Endothelial cell of umbilical vein (primary cell): Measurements from ENCODE around the gene AHRR. TPM values are rescaled to one million over a fixed set of nuclear protein-coding genes. Genes with fewer than 3 reads are reported as not detected.
"Not testable (repeated sequence)": the region's sequence is repeated elsewhere in the genome, so short reads cannot be mapped to it uniquely, and the experiment has no call there.

Source experiments
- BruUV-seq: library from RNA; stranded (reverse); fragments of 400-500 nt; replicated peaks from 2 replicates; lab custom pipeline; 2021; lab: Mats Ljungman, UMichigan
- CTCF ChIA-PET: fragments of 300-600, 350-600 bp; sonication (Branson Sonifier 250); formaldehyde crosslinking; loops from one replicate; lab custom pipeline; 2021; ENCODE audit warnings: antibody characterized with exemption, inconsistent platforms; lab: Charles Lee
- POLR2A ChIA-PET: fragments of 300-600, 350-600 bp; sonication (Branson Sonifier 250); formaldehyde crosslinking; loops from one replicate; lab custom pipeline; 2021; ENCODE audit warnings: antibody characterized with exemption, inconsistent platforms; lab: Charles Lee
- DNase-seq: peaks from one replicate; pipeline ENCODE4 v3.0.0-alpha.2; 2011; ENCODE audit warnings: low read depth, low spot score
- FAIRE-seq: peaks from 2 replicates; lab custom pipeline; 2011; peaks lifted over from hg19 to GRCh38; lab: Jason Lieb, UNC
- H2AFZ ChIP-seq: 2 replicates; pipeline ENCODE4 v1.6.0; 2012; ENCODE audit warnings: low read depth, low read length, control low read depth, inconsistent platforms
- H3K27ac ChIP-seq: 2 replicates; pipeline ENCODE4 v1.5.1; 2011; ENCODE audit warnings: low read depth, mild to moderate bottlenecking, control low read depth, low read length, moderate library complexity; ENCODE audit not compliant: insufficient read depth
- H3K27me3 ChIP-seq, 2 experiments: 2 replicates each; pipeline versions ENCODE4 v1.6.0 to v1.6.1; 2011; ENCODE audit warnings: low read length in 2 of 2, mixed read lengths in 1 of 2; ENCODE audit not compliant: control insufficient read depth in 2 of 2, insufficient read depth in 2 of 2
- H3K36me3 ChIP-seq, 2 experiments: 2 replicates in 1 of 2; 3 replicates in 1 of 2; pipeline ENCODE4 v1.5.1; 2011; ENCODE audit warnings: low read length in 2 of 2, mild to moderate bottlenecking in 1 of 2, moderate library complexity in 1 of 2; ENCODE audit not compliant: control insufficient read depth in 2 of 2, insufficient read depth in 2 of 2; ENCODE audit errors: extremely low read depth in 1 of 2
- H3K4me1 ChIP-seq: 3 replicates; pipeline ENCODE4 v1.5.1; 2011; ENCODE audit warnings: mild to moderate bottlenecking, low read length; ENCODE audit not compliant: control insufficient read depth, insufficient read depth; ENCODE audit errors: extremely low read depth
- H3K4me2 ChIP-seq: 2 replicates; pipeline ENCODE4 v1.6.1; 2011; ENCODE audit warnings: low read length, control low read depth, mixed read lengths; ENCODE audit not compliant: insufficient read depth
- H3K4me3 ChIP-seq, 3 experiments: fragments of 200-600 bp in 1 of 3; sonication (generic), shearing (Covaris generic) in 1 of 3; replicated peaks in 1 of 3; 2 replicates each; pipeline ENCODE4 v1.5.1; 2011 to 2016; ENCODE audit warnings: control low read depth in 3 of 3, low read length in 3 of 3, mild to moderate bottlenecking in 2 of 3, inconsistent platforms in 1 of 3, low read depth in 1 of 3, moderate library complexity in 1 of 3; ENCODE audit not compliant: insufficient read depth in 1 of 3
- H3K79me2 ChIP-seq: 2 replicates; pipeline ENCODE4 v1.6.0; 2012; ENCODE audit warnings: low read length, inconsistent platforms; ENCODE audit not compliant: control insufficient read depth, insufficient read depth
- H3K9ac ChIP-seq: replicated peaks from 2 replicates; pipeline ENCODE3; 2011; ENCODE audit warnings: low read length, control low read depth; ENCODE audit not compliant: insufficient read depth; ENCODE audit errors: extremely low read depth
- H3K9me1 ChIP-seq: replicated peaks from 3 replicates; pipeline ENCODE4 v1.6.0; 2011; ENCODE audit warnings: mild to moderate bottlenecking, low read length; ENCODE audit not compliant: control insufficient read depth, insufficient read depth; ENCODE audit errors: extremely low read depth
- H3K9me3 ChIP-seq: replicated peaks from 2 replicates; pipeline ENCODE4 v1.5.1; 2012; ENCODE audit warnings: low read length, inconsistent platforms; ENCODE audit not compliant: control insufficient read depth, insufficient read depth
- H4K20me1 ChIP-seq: replicated peaks from 2 replicates; pipeline ENCODE3; 2011; ENCODE audit warnings: mild to moderate bottlenecking, low read length; ENCODE audit not compliant: control insufficient read depth, insufficient read depth; ENCODE audit errors: extremely low read depth
- EZH2 ChIP-seq: IDR thresholded peaks from 2 replicates; pipeline ENCODE4 v1.6.1; 2012; ENCODE audit warnings: borderline replicate concordance, low read depth, mild to moderate bottlenecking, moderate library complexity, low read length, inconsistent platforms; ENCODE audit not compliant: severe bottlenecking
- MYC ChIP-seq: IDR thresholded peaks from one replicate; pipeline ENCODE4 v1.6.1; 2011; ENCODE audit warnings: mild to moderate bottlenecking, low read depth, low read length
- POLR2A ChIP-seq: IDR thresholded peaks from 2 replicates; pipeline ENCODE4 v1.6.1; 2012; ENCODE audit warnings: low read depth, mild to moderate bottlenecking, control low read depth, low read length
- dilution Hi-C: fragments of 300-500 bp; cut with MboI; formaldehyde crosslinking; loops from one replicate; pipeline ENCODE4 v1.15.0; 2019; ENCODE audit warnings: low sequenced_read_pairs; ENCODE audit not compliant: extremely low pct_ligation_motif_present
- intact Hi-C: fragments of 100-400 bp; cut with micrococcal nuclease; formaldehyde crosslinking; loops from one replicate; pipeline ENCODE4 v1.10.0; 2022
- polyA plus RNA-seq, 4 experiments: library from polyadenylated mRNA; depleted of rRNA in 3 of 4; stranded (reverse) in 3 of 4; unstranded in 1 of 4; fragments of >200 nt; gene quantifications; 2 replicates each; pipeline versions ENCODE4 v1.2.1 to v1.2.3, GENCODE V29; 2011 to 2012; ENCODE audit warnings: missing spikeins in 1 of 4
- total RNA-seq: library from RNA; stranded (reverse); gene quantifications from 2 replicates; pipeline ENCODE4 v1.2.3, GENCODE V29; 2021

The AHRR gene
- total and polyA plus RNA-seq, 2 donors (not counting 3 experiments of a cell fraction or from before 2014, with no cell fraction given), result 3.1 to 7.3 TPM

DNA sequence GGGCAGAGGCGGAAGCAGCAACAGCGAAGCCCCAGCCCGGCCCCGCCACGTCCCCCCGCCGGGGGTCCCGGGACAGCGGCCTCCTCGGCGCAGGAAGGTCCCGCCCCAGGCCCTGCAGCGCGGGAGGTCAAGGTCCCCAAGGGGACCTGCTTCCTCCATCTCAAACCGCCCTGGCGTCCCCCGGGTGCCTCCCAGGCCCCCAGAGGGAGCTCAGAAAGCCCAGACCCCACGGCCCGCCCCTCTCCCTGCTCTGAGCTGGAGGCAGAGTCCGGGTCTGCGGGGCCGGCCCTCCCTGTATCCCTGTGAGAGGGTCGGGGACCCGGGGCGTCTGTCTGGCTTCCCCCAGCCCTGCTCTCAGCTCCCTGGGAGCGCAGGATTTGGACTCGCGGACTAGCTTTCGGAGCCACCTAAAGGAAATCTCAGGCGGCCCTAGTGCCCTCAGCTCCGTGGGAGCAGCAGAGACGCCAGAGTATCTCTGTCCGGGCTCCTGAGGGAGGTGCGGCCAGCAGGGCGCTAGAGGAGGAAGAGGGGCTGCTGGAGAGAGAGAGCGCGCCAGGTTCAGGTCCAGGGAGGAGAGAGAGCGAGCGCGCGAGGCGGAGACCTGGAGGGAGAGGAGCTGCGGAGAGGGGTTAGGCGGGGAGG lies 152.2 kb downstream of the AHRR start:
- ChIA-PET CTCF (interaction anchor here (1.2 to 3.5 kb wide), 4 partner anchors 25 to 429 kb away, joined by 3 to 23 read pairs (median 8); no protein-coding TSS in a partner anchor), POLR2A (no interaction called here)
- BruUV-seq, result no TSS peak
- DNase-seq (peak; percentile 24), FAIRE-seq (peak; percentile 42)
- H3K4me3 ChIP-seq, result peak overlapping the region; percentile 48 to 79 (median 49)
- H3K27me3 ChIP-seq, result peaks cover 5 to 10% of the 10 kb centered on the region in 2 experiments
- peaks cover 4% of the 10 kb centered on the region for H3K79me2 ChIP-seq
- H4K20me1 ChIP-seq, result no peaks in the 10 kb centered on the region
- dilution Hi-C loops, result no loop called here
- H3K9ac ChIP-seq, result peak overlapping the region; percentile 60
- intact Hi-C loops, result loop anchor here (5.0 kb wide), 1 partner anchor 139 kb away; the partner anchor contains the start of gene CEP72
- no peaks in the 10 kb centered on the region for H3K9me3 ChIP-seq
- H3K36me3 ChIP-seq, result peaks cover 0 to 2% of the 10 kb centered on the region in 2 experiments
- H3K4me2 ChIP-seq, result peak overlapping the region; percentile 54
- H3K4me1 ChIP-seq, result peaks cover 6% of the 10 kb centered on the region
- H2AFZ ChIP-seq, result peak overlapping the region; percentile 39
- TF ChIP-seq EZH2, result peak; percentile 3
- TF ChIP-seq MYC, result no peak
- TF ChIP-seq POLR2A, result peak; percentile 1
- no peaks in the 10 kb centered on the region for H3K9me1 ChIP-seq
- no peak overlapping the region for H3K27ac ChIP-seq

DNA sequence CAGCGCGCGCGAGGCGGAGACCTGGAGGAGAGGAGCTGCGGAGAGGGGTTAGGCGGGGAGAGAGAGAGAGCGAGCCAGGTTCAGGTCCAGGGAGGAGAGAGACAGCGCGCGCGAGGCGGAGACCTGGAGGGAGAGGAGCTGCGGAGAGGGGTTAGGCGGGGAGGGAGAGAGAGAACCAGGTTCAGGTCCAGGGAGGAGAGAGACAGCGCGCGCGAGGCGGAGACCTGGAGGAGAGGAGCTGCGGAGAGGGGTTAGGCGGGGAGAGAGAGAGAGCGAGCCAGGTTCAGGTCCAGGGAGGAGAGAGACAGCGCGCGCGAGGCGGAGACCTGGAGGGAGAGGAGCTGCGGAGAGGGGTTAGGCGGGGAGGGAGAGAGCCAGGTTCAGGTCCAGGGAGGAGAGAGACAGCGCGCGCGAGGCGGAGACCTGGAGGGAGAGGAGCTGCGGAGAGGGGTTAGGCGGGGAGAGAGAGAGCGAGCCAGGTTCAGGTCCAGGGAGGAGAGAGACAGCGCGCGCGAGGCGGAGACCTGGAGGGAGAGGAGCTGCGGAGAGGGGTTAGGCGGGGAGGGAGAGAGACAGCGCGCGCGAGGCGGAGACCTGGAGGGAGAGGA lies 152.8 kb downstream of the AHRR start:
- H3K27me3 ChIP-seq, dilution Hi-C loops, H4K20me1 ChIP-seq, H3K4me1 ChIP-seq, H3K27ac ChIP-seq, BruUV-seq, H3K9me1 ChIP-seq, DNase-seq, FAIRE-seq, H3K79me2 ChIP-seq, H3K9me3 ChIP-seq, H3K9ac ChIP-seq, H3K36me3 ChIP-seq, H2AFZ ChIP-seq, POLR2A ChIA-PET: not testable (repeated sequence)
- Histone ChIP-seq H3K4me3 (peak overlapping the region; percentile 48 to 79 (median 49)), H3K4me2 (peak overlapping the region; percentile 54)
- intact Hi-C loops, result loop anchor here (5.0 kb wide), 1 partner anchor 138 kb away; the partner anchor contains the start of gene CEP72
- peak; percentile 18 for TF ChIP-seq EZH2
- CTCF ChIA-PET, result interaction anchor here (1.4 to 3.5 kb wide), 3 partner anchors 28 to 429 kb away, joined by 4 to 23 read pairs (median 11); no protein-coding TSS in a partner anchor
